ENCODE measurements around the gene DCTPP1. TPM values are rescaled to one million over a fixed set of nuclear protein-coding genes. Genes with fewer than 3 reads are reported as not detected.

DCTPP1 gene
- total RNA-seq, 1 experiment from 2014 or later = 125 TPM

DNA sequence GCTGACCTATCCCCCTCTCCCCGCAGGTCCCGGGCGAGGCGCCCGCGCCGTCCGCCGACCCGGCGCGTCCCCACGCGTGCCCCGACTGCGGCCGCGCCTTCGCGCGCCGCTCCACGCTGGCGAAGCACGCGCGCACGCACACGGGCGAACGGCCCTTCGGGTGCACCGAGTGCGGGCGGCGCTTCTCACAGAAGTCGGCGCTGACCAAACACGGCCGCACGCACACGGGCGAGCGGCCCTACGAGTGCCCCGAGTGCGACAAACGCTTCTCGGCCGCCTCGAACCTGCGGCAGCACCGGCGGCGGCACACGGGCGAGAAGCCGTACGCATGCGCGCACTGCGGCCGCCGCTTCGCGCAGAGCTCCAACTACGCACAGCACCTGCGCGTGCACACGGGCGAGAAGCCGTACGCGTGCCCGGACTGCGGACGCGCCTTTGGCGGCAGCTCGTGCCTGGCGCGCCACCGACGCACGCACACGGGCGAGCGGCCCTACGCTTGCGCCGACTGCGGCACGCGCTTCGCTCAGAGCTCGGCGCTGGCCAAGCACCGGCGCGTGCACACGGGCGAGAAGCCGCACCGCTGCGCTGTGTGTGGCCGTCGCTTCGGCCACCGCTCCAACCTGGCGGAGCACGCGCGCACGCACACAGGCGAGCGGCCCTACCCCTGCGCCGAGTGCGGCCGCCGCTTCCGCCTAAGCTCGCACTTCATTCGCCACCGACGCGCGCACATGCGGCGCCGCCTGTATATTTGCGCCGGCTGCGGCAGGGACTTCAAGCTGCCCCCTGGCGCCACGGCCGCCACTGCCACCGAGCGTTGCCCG is 12.1 kb downstream of the DCTPP1 start (continued):
- TF ChIP-seq POLR2AphosphoS5 (IDR thresholded peaks at IDR 0.05; ENCODE audit: low read depth, low read length) (peak; percentile 69), ELF1 (IDR thresholded peaks at IDR 0.05; ENCODE audit: borderline replicate concordance, low read depth) (no peak), CBX3 (IDR thresholded peaks at IDR 0.05; ENCODE audit: low read depth) (peak; percentile 45; the same call in 1 of the 2 replicates), ZFX (IDR thresholded peaks at IDR 0.05) (0 out of 2 replicates have a peak, but pooled peaks have one; percentile 23), YY1 (IDR thresholded peaks at IDR 0.05; ENCODE audit: extremely low read depth, insufficient replicate concordance, low read depth, low read length) (peak; percentile 4), SP1 (IDR thresholded peaks at IDR 0.05; ENCODE audit: low read depth) (no peak)

DNA sequence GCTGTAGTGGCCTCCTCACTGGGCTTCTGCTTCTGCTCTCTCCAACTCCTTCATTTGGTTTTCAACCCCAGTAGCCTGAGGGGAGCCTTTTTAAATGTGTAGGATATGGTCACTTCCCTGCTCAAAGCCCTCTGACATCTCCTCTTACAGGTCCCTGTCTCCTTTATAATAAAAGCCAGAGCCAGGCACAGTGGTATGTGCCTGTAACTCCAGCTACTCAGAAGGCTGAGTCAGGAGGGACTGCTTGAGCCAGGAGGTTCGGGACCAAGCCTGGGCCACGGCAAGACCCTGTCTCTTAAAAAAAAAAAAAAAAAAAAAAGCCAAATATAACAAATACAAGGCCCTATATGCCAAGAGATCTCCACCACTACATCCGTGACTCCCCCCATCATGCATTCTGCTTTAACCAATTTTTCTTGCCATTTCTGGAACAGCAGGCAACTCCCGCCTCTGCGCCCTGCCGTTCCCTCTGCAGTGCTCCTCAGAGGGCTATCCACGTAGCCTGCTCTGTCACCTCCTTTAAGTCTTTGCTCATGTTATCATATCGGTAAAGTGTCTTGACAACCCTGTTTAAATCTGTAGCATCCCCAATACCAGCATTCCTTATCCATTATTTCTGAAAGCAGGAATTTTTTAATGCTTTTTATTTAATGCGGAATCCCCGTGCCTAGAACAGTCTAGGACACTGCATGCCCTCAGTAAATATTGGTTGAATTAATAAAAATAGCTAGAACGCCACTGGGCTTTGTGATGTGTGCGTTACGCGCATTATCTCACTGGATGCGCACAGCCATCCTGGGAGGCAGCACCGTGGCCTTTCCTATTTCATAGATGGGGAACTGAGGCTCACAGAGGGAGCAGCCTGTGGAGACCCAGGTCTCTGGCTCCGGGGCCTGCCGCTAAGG is 13.0 kb downstream of the DCTPP1 start:
- no peak for DNase-seq (ENCODE audit: low read depth, low spot score)
- peak overlapping the region; percentile 83; the same call in 1 of the 2 replicates for H3K27ac ChIP-seq (ENCODE audit: low read depth, low read length)
- H3K4me3 ChIP-seq (replicated peaks in 1 of 2; ENCODE audit: low read depth in 1 of 2, low read length in 2 of 2) = no peak overlapping the region
- H3K4me1 ChIP-seq (ENCODE audit: control insufficient read depth in 1 of 2, insufficient read depth in 2 of 2, low read length in 2 of 2) = peaks cover 6 to 40% of the 10 kb centered on the region in 2 experiments; a peak in 3 of 4 replicates
- H3K79me2 ChIP-seq (ENCODE audit: insufficient read depth, low read length) = peaks cover 27% of the 10 kb centered on the region
- H4K20me1 ChIP-seq (ENCODE audit: insufficient read depth) = peaks cover 3% of the 10 kb centered on the region; the same call in 1 of the 2 replicates
- H3K9me2 ChIP-seq (ENCODE audit: insufficient read depth) = no peaks in the 10 kb centered on the region
- ChIA-PET POLR2A (interaction anchor here (0.9 to 2.0 kb wide), 6 partner anchors 7 to 217 kb away, joined by 3 to 15 read pairs (median 7); partner anchors contain the start of genes DCTPP1, ZNF48, ZNF764 and ZNF771), RAD21 (ENCODE audit: low non-redundant PET in 1 of 2, low total read pairs in 2 of 2, uncharacterized antibody in 2 of 2, unreplicated experiment in 2 of 2) (interaction anchor here (0.9 to 1.4 kb wide), 3 partner anchors 10 to 13 kb away, joined by 3 to 4 read pairs (median 4); partner anchors contain the start of genes DCTPP1 (in 2 of the 2) and ZNF771 (in 1 of the 2)), CTCF (interaction anchor here (0.9 to 4.9 kb wide), 10 partner anchors 8 to 324 kb away, joined by 3 to 52 read pairs (median 6); partner anchors contain the start of genes DCTPP1, ZNF48 and ZNF771)
- H2AFZ ChIP-seq (ENCODE audit: low read depth, low read length, poor library complexity, severe bottlenecking) = no peak overlapping the region
- H3K27me3 ChIP-seq (ENCODE audit: insufficient read depth, low read length) = no peaks in the 10 kb centered on the region
- BruUV-seq (replicated peaks) = no TSS peak
- TF ChIP-seq FOSL1 (IDR thresholded peaks at IDR 0.05; ENCODE audit: low read depth) (no peak), TCF7L2 (IDR thresholded peaks at IDR 0.05; ENCODE audit: borderline replicate concordance, extremely low read depth, insufficient read depth, insufficient read length) (no peak), POLR2A (IDR thresholded peaks at IDR 0.05; ENCODE audit: borderline replicate concordance, extremely low read depth, insufficient read depth, insufficient read length) (no peak), CEBPB (IDR thresholded peaks at IDR 0.05; ENCODE audit: low read depth) (no peak), EZH2 (IDR thresholded peaks at IDR 0.05) (no peak)
- TF ChIP-seq, protein P1, sequence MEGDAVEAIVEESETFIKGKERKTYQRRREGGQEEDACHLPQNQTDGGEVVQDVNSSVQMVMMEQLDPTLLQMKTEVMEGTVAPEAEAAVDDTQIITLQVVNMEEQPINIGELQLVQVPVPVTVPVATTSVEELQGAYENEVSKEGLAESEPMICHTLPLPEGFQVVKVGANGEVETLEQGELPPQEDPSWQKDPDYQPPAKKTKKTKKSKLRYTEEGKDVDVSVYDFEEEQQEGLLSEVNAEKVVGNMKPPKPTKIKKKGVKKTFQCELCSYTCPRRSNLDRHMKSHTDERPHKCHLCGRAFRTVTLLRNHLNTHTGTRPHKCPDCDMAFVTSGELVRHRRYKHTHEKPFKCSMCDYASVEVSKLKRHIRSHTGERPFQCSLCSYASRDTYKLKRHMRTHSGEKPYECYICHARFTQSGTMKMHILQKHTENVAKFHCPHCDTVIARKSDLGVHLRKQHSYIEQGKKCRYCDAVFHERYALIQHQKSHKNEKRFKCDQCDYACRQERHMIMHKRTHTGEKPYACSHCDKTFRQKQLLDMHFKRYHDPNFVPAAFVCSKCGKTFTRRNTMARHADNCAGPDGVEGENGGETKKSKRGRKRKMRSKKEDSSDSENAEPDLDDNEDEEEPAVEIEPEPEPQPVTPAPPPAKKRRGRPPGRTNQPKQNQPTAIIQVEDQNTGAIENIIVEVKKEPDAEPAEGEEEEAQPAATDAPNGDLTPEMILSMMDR (IDR thresholded peaks at IDR 0.05 in 2 of 3, conservative IDR thresholded peaks at IDR 0.05 in 1 of 3; ENCODE audit: borderline replicate concordance in 1 of 3, insufficient read depth in 1 of 3, low read depth in 2 of 3, low read length in 2 of 3) = no peak
- ATAC-seq = no peak
- no peak overlapping the region for H3K9ac ChIP-seq (ENCODE audit: low read length)
- H3K4me2 ChIP-seq (ENCODE audit: low read length) = peak overlapping the region; percentile 28; the same call in 1 of the 2 replicates
- no peaks in the 10 kb centered on the region for H3K9me3 ChIP-seq (ENCODE audit: control insufficient read depth in 1 of 2, insufficient read depth in 1 of 2, low read depth in 1 of 2, low read length in 2 of 2)
- intact Hi-C loops (cut with micrococcal nuclease) = no loop called here
- peaks cover 10 to 34% of the 10 kb centered on the region in 2 experiments; a peak in 2 of 4 replicates for H3K36me3 ChIP-seq (ENCODE audit: control insufficient read depth in 1 of 2, insufficient read depth in 2 of 2, low read length in 2 of 2)
